H1 (cell line): ENCODE results near the gene AMPD3. TPM values are rescaled to one million over a fixed set of nuclear protein-coding genes. Genes with fewer than 3 reads are reported as not detected.

ENCODE experiments used
- CBX5 ChIP-seq: fragments of 300-800, 300-1000 bp; sonication (generic); IDR thresholded peaks from 2 replicates; pipeline ENCODE4 v1.7.1; 2016; ENCODE audit warnings: antibody characterized with exemption, low read length, low read depth
- CBX8 ChIP-seq: fragments of 300-800, 300-1000 bp; sonication (generic); IDR thresholded peaks from 2 replicates; pipeline ENCODE4 v1.7.1; 2016; ENCODE audit warnings: low read depth, low read length, borderline replicate concordance
- CREB1 ChIP-seq: IDR thresholded peaks from 2 replicates; pipeline ENCODE4 v1.6.1; 2012; ENCODE audit warnings: inconsistent platforms
- CTBP2 ChIP-seq: IDR thresholded peaks from 2 replicates; pipeline ENCODE4 v1.7.0; 2011; ENCODE audit warnings: borderline replicate concordance, mild to moderate bottlenecking, moderate library complexity, mixed read lengths, low read length; ENCODE audit not compliant: insufficient read depth, insufficient read length
- EP300 ChIP-seq, 2 experiments: IDR thresholded peaks; 1 replicate in 1 of 2; 2 replicates in 1 of 2; pipeline ENCODE4 v1.6.1; 2011 to 2012; ENCODE audit warnings: low read depth in 2 of 2, low read length in 2 of 2, mild to moderate bottlenecking in 2 of 2, borderline replicate concordance in 1 of 2, inconsistent platforms in 1 of 2, moderate library complexity in 1 of 2
- EZH2 ChIP-seq: fragments of 200-600 bp; sonication (generic); IDR thresholded peaks from 2 replicates; pipeline ENCODE4 v1.7.1; 2012; ENCODE audit warnings: low read depth, mild to moderate bottlenecking, moderate library complexity, low read length, inconsistent platforms; ENCODE audit not compliant: severe bottlenecking
- JUN ChIP-seq: IDR thresholded peaks from 2 replicates; pipeline ENCODE4 v1.6.1; 2011; ENCODE audit warnings: low read depth, mild to moderate bottlenecking, improper control_type of control experiment, low read length
- JUND ChIP-seq: IDR thresholded peaks from 2 replicates; pipeline ENCODE4 v1.6.1; 2011; ENCODE audit warnings: mild to moderate bottlenecking, improper control_type of control experiment, low read length
- KDM4A ChIP-seq: IDR thresholded peaks from one replicate; pipeline ENCODE4 v1.7.1; 2012; ENCODE audit warnings: low read depth, mild to moderate bottlenecking, moderate library complexity, low read length, inconsistent platforms; ENCODE audit not compliant: severe bottlenecking
- NRF1 ChIP-seq: IDR thresholded peaks from 2 replicates; pipeline ENCODE4 v1.6.1; 2011; ENCODE audit warnings: mild to moderate bottlenecking, low read depth, low read length, improper control_type of control experiment
- PHF8 ChIP-seq: fragments of 200-600 bp; sonication (generic); conservative IDR thresholded peaks from 2 replicates; pipeline ENCODE4 v1.7.1; 2012; ENCODE audit warnings: low read depth, mild to moderate bottlenecking, inconsistent platforms, low read length, moderate library complexity
- POU5F1 ChIP-seq: IDR thresholded peaks from 2 replicates; pipeline ENCODE4 v1.6.1; 2011; ENCODE audit warnings: low read depth, mild to moderate bottlenecking, low read length, moderate library complexity
- RFX5 ChIP-seq: IDR thresholded peaks from 2 replicates; pipeline ENCODE4 v1.6.1; 2011; ENCODE audit warnings: low read depth, low read length, improper control_type of control experiment, borderline replicate concordance
- RNF2 ChIP-seq: fragments of 200-900, 300-1000 bp; sonication (generic); IDR thresholded peaks from 2 replicates; pipeline ENCODE4 v1.7.1; 2016; ENCODE audit warnings: borderline replicate concordance, low read depth, mild to moderate bottlenecking, antibody characterized with exemption, low read length; ENCODE audit not compliant: poor library complexity, severe bottlenecking; ENCODE audit errors: missing control alignments
- SIN3A ChIP-seq, 2 experiments: IDR thresholded peaks in 1 of 2; conservative IDR thresholded peaks in 1 of 2; 2 replicates each; pipeline ENCODE4 v1.6.1; 2011 to 2012; ENCODE audit warnings: low read length in 2 of 2, improper control_type of control experiment in 1 of 2, low read depth in 1 of 2, mild to moderate bottlenecking in 1 of 2
- SUZ12 ChIP-seq: fragments of 200-600 bp; sonication (generic); IDR thresholded peaks from 2 replicates; pipeline ENCODE4 v1.6.1; 2012; ENCODE audit warnings: mild to moderate bottlenecking, inconsistent platforms, low read length, moderate library complexity, mixed read lengths
- TEAD4 ChIP-seq: IDR thresholded peaks from 2 replicates; pipeline ENCODE4 v1.6.1; 2012; ENCODE audit warnings: low read depth, low read length, inconsistent platforms, mixed read lengths
- ZNF274 ChIP-seq: IDR thresholded peaks from 2 replicates; pipeline ENCODE4 v1.7.0; 2012; ENCODE audit warnings: low read length, borderline replicate concordance; ENCODE audit errors: extremely low read depth
- polyA plus RNA-seq, 7 experiments: library from polyadenylated mRNA; depleted of rRNA in 3 of 7; stranded (reverse) in 5 of 7; unstranded in 2 of 7; fragments of >200 nt in 5 of 7; fragments of 200-250 nt in 2 of 7; gene quantifications; 1 replicate in 5 of 7; 2 replicates in 1 of 7; 4 replicates in 1 of 7; pipeline versions ENCODE4 v1.2.1 to v1.2.3, GENCODE V29; 2011 to 2013; ENCODE audit warnings: missing spikeins in 2 of 7, mixed read lengths in 2 of 7
- total RNA-seq: library from RNA; stranded (reverse); fragmentation: NEBNext Ultra II Directional; extraction: Animal tissue kit (Norgen Biotek cat#: 25700); gene quantifications from 2 replicates; pipeline ENCODE4 v1.2.1, GENCODE V29; 2021
- TF ChIP-seq, protein P1 (sequence below): IDR thresholded peaks from 2 replicates; pipeline ENCODE4 v1.6.1; 2012; ENCODE audit warnings: low read length, inconsistent platforms
- TF ChIP-seq, protein P2 (sequence below): IDR thresholded peaks from 2 replicates; pipeline ENCODE4 v1.6.1; 2011; ENCODE audit warnings: low read length, improper control_type of control experiment

Gene AMPD3
- total and polyA plus RNA-seq, 2 of the 8 experiments (the other 6 are each of a cell fraction or from before 2014, with no cell fraction given), result 4.0 to 6.3 TPM

DNA sequence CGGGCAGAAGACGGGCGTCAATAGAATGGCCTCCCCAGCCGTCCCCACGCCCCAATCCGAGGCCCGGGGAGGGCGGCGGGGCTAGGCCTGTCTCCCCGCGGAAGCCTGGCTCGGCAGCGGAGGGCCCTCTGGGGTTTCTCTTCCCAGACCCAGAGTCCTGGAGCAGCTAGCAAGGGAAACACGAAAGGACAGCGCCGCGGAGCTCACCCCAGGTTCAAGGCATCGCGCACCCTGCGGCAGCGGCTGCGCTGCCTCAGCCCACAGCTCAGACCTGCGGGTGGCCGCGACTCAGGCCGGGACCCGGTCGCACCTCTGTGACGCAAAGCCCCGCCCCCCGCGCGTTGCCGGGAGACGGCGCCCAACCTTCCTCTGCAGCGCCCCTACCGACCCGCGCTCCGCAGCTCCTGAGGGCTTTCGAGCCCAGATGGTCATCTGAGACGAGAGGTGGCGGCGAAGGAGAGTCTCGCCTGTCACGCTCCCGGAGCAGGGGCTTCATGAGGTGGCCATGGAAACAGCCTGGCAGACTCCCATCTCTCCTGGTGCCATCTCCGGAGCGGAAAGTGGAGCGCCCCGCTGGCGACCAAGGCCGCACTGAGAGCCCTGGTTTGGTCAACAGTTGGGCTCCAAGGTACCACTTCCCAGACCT, 86.0 kb downstream of the AMPD3 start, which contains the start of gene RNF141 (continued):
- TF ChIP-seq SIN3A (conservative IDR thresholded peaks at IDR 0.05 in 1 of 2, IDR thresholded peaks at IDR 0.05 in 1 of 2; ENCODE audit: low read depth in 1 of 2, low read length in 2 of 2) (peak in 1 of 2 experiments; percentile 97; a peak in 1 of 4 replicates), CBX8 (no peak), EZH2 (no peak), TEAD4 (no peak), RNF2 (no peak), SUZ12 (no peak), RFX5 (no peak), EP300 (IDR thresholded peaks at IDR 0.05; ENCODE audit: borderline replicate concordance in 1 of 2, low read depth in 2 of 2, low read length in 2 of 2) (peak in 1 of 2 experiments; percentile 52; a peak in 1 of 3 replicates), JUND (0 out of 2 replicates have a peak, but pooled peaks have one; percentile 38), ZNF274 (no peak), JUN (no peak), CREB1 (peak; percentile 99), CTBP2 (peak; percentile 59), PHF8 (peak; percentile 96), NRF1 (no peak), CBX5 (no peak), KDM4A (peak; percentile 96), POU5F1 (no peak)
- TF ChIP-seq, protein P1, sequence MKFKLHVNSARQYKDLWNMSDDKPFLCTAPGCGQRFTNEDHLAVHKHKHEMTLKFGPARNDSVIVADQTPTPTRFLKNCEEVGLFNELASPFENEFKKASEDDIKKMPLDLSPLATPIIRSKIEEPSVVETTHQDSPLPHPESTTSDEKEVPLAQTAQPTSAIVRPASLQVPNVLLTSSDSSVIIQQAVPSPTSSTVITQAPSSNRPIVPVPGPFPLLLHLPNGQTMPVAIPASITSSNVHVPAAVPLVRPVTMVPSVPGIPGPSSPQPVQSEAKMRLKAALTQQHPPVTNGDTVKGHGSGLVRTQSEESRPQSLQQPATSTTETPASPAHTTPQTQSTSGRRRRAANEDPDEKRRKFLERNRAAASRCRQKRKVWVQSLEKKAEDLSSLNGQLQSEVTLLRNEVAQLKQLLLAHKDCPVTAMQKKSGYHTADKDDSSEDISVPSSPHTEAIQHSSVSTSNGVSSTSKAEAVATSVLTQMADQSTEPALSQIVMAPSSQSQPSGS, result no peak
- TF ChIP-seq, protein P2, sequence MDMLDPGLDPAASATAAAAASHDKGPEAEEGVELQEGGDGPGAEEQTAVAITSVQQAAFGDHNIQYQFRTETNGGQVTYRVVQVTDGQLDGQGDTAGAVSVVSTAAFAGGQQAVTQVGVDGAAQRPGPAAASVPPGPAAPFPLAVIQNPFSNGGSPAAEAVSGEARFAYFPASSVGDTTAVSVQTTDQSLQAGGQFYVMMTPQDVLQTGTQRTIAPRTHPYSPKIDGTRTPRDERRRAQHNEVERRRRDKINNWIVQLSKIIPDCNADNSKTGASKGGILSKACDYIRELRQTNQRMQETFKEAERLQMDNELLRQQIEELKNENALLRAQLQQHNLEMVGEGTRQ, result 0 out of 2 replicates have a peak, but pooled peaks have one; percentile 7
